Superior temporal gyrus (tissue), 1 donor: ENCODE measurements around the gene IL34.

Experiments used
- DNase-seq: peaks from one replicate; pipeline ENCODE4 v3.0.0-alpha.2; 2016; ENCODE audit errors: extremely low spot score

IL34 gene

GRCh38 chr16:70676675-70677498, 30.5 kb downstream of the IL34 start:
- no peak for DNase-seq

- no peak for DNase-seq
These were observed 31.3 kb downstream of the IL34 start for GRCh38 chr16:70677499-70678120.

- no peak for DNase-seq
These were observed 31.9 kb downstream of the IL34 start for GRCh38 chr16:70678121-70678897.

- no peak for DNase-seq
These were observed 32.7 kb downstream of the IL34 start for GRCh38 chr16:70678898-70679670.

- no peak for DNase-seq
These were observed 33.5 kb downstream of the IL34 start for GRCh38 chr16:70679671-70680494.

- no peak for DNase-seq
These were observed 34.4 kb downstream of the IL34 start for GRCh38 chr16:70680495-70681381.

- DNase-seq, result peak; percentile 85
These were observed 35.3 kb downstream of the IL34 start for GRCh38 chr16:70681382-70682238.

- no peak for DNase-seq
These were observed 36.1 kb downstream of the IL34 start for GRCh38 chr16:70682239-70683145.

- DNase-seq, result no peak
These were observed 37.0 kb downstream of the IL34 start for GRCh38 chr16:70683146-70683944.

GRCh38 chr16:70684146-70685060, 38.0 kb downstream of the IL34 start:
- DNase-seq, result no peak

- no peak for DNase-seq
These were observed 38.9 kb downstream of the IL34 start for GRCh38 chr16:70685061-70685937.

GRCh38 chr16:70685938-70686375, 39.6 kb downstream of the IL34 start, which contains the start of gene MTSS2:
TSS of gene MTSS2 (minus strand) at chr16:70686053. CDS start at chr16:70685791, 262 bp downstream.
- DNase-seq, result peak; percentile 81

GRCh38 chr16:70686376-70687101, 40.2 kb downstream of the IL34 start:
- no peak for DNase-seq

- no peak for DNase-seq
These were observed 40.7 kb downstream of the IL34 start for GRCh38 chr16:70687102-70687511.
